LNCAP (cell line): ENCODE data around the gene ABCC5.

Experiments
- TF ChIP-seq, protein P1 (sequence below): fragments of 450-650 bp; IDR thresholded peaks from 2 replicates; pipeline ENCODE4 v1.5.1; 2017; ENCODE audit warnings: mild to moderate bottlenecking

The ABCC5 gene

DNA sequence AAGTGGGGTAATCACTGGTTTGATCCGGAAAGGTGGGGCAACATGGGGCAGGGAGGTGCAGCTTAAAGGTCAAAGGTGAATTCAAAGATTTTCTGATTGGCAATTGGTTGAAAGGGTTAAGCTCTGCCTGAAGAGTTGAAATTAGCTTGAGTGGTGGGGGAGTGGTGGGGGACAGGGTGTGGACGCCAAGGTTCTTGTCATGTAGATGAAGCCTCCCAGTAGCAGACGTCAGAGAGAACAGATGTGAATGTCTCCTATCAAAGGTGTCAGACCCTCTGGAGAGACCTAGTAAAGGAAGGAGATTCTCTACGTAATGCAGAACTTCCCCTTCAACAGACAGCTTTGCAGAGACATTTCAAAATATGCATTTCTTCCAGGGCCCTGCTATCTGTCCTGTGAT is 62.8 kb downstream of the ABCC5 start:
- TF ChIP-seq, protein P1, sequence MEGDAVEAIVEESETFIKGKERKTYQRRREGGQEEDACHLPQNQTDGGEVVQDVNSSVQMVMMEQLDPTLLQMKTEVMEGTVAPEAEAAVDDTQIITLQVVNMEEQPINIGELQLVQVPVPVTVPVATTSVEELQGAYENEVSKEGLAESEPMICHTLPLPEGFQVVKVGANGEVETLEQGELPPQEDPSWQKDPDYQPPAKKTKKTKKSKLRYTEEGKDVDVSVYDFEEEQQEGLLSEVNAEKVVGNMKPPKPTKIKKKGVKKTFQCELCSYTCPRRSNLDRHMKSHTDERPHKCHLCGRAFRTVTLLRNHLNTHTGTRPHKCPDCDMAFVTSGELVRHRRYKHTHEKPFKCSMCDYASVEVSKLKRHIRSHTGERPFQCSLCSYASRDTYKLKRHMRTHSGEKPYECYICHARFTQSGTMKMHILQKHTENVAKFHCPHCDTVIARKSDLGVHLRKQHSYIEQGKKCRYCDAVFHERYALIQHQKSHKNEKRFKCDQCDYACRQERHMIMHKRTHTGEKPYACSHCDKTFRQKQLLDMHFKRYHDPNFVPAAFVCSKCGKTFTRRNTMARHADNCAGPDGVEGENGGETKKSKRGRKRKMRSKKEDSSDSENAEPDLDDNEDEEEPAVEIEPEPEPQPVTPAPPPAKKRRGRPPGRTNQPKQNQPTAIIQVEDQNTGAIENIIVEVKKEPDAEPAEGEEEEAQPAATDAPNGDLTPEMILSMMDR: no peak

DNA sequence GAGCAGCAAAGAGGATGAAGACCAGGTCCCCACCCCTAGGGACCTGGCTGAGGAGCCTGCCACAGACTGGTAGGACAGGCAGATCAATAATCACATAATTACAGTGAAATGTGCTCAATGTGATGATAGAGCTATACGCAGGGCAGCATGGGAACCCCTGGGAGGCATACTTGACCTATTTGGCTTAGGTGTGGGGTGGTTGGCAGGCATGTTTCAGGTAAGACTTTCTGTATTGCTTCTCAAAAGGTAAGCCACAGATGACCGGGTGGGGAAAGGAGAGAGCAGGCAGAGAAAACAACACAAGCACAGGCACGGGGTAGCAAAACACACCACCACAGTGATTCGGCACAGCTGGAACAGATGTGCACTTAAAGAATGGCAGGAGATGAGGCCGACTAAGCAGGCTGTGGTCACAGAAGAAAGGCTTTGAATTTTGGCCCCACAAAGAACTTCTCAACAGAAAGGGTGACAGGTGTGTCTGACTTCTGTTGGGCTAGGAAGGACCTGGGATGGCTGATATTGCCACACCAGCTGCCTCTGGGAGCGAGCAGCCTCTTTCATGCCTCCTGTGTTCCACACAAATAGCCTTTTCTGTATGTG is 64.1 kb downstream of the ABCC5 start:
- TF ChIP-seq, protein P1: no peak

DNA sequence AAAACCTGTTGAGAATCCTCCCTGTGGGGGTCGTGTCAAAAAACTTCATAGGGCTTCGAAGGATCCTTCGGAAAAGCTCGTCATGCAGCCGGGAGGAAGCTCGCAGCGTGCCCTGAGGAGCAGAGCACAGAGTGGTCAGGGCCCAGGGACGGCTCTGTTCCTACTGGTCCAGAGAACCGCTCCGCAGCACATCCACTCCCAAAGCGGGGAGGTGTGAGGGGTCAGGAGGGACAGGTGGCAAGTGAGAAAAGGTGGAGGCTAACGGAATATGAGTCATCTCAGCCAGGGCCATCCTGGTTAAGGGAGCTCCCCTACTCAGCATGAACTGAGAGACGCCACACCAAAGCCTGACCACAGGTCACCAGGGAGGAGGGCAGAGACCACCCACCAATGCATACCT is 66.2 kb downstream of the ABCC5 start:
- TF ChIP-seq, protein P1: no peak

DNA sequence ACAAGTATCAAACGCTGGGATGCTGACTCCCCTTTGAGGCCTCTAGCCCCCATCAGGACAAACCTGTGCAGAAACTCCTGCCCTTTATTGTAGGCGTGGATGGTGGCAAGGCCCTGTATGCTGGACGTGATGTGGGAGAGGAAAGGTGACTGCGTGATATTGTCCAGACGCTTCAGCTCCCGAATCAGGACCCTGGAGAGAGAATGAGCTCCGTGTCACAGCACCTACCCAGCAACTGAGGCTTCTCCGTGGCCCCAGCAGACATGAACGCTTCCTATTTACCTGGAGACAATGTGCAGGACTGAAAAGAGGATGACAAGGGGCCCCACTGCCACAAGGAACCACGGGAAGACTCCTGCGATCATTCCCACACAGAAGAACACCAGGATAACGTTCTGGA is 68.0 kb downstream of the ABCC5 start:
- TF ChIP-seq, protein P1: no peak

DNA sequence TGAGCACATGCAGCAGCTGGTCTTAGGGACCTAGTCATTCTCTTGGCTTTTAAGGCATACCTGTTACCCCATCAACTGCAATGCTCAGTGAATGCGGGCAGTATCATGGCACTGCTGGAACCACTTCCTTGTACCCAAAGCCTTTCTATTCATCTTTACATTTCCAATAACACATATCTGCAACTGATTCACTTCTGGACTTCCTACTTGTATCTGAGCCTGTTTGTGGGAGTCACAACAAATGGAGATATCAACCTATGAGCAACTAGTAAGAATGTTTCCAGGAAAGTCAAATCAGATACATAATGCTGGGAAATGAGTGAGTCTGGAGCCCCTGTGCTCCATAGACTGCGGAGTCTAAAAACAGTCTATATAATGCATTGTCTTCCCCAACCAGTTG is 71.6 kb downstream of the ABCC5 start:
- TF ChIP-seq, protein P1: no peak

DNA sequence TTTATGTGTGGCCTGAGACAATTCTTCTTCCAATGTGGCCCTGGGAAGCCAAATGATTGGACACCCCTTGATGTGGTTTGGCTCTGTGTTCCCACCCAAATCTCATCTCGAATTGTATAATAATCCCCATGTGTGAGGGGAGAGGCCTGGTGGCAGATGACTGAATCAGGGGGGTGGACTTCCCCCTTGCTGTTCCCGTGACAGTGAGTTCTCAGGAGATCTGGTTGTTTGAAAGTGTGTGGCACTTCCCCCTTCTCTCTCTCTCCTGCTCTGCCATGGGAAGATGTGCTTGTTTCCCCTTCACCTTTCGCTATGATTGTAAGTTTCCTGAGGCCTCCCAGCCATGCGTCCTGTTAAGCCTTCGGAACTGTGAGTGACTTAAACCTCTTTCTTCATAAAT is 72.9 kb downstream of the ABCC5 start:
- TF ChIP-seq, protein P1: no peak

DNA sequence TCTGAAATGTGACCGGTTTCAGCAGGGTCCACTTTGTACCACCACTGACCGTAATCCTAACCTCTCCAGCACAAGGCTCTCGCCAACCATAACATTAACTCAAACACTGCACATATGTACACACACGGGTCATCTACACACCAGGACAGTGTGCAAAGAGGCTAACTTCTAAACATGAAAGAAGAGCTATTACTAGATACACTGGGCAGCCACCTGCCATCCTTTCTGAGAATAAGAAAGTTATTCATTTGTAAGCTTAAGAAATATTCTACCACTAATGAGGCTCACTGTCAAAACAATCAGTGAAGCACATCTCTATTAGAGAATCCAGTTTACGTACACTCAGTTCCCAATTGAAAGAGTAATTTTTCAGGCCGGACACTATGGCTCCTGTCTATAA is 73.9 kb downstream of the ABCC5 start:
- TF ChIP-seq, protein P1: no peak

DNA sequence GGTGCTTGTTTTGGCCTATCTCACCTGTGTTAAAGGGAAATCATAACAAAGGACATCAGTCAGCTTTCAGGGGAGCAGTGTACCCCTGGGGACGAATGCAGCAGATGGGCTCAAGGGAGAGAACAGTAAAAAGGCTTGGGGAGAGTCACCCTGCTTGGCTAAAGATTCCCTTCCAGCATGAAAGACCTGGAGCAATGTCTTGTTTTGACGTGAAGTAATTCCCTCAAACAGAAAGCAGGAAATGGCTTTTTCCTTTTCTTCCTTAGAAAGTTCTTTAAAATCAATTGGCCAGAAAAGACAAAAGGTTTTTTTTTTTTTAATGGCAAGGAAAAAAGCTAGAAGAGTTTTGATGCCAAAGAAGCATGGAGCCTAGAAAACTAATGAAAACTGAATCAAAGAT is 76.5 kb downstream of the ABCC5 start:
- TF ChIP-seq, protein P1: no peak
